Measurements from ENCODE around the gene NIPAL1.

GRCh38 chr4:47968847-47969246, 47.7 kb upstream of the NIPAL1 start:
- TF ChIP-seq GABPA (IDR thresholded peaks at IDR 0.05; ENCODE audit: low read depth) (no peak), CTCF (IDR thresholded peaks at IDR 0.05; ENCODE audit: insufficient read depth, low read length) (no peak), POLR2AphosphoS5 (IDR thresholded peaks at IDR 0.05; ENCODE audit: low read depth) (no peak), SPI1 (IDR thresholded peaks at IDR 0.05; ENCODE audit: borderline replicate concordance, low read depth) (no peak)
- TF ChIP-seq, protein P1, sequence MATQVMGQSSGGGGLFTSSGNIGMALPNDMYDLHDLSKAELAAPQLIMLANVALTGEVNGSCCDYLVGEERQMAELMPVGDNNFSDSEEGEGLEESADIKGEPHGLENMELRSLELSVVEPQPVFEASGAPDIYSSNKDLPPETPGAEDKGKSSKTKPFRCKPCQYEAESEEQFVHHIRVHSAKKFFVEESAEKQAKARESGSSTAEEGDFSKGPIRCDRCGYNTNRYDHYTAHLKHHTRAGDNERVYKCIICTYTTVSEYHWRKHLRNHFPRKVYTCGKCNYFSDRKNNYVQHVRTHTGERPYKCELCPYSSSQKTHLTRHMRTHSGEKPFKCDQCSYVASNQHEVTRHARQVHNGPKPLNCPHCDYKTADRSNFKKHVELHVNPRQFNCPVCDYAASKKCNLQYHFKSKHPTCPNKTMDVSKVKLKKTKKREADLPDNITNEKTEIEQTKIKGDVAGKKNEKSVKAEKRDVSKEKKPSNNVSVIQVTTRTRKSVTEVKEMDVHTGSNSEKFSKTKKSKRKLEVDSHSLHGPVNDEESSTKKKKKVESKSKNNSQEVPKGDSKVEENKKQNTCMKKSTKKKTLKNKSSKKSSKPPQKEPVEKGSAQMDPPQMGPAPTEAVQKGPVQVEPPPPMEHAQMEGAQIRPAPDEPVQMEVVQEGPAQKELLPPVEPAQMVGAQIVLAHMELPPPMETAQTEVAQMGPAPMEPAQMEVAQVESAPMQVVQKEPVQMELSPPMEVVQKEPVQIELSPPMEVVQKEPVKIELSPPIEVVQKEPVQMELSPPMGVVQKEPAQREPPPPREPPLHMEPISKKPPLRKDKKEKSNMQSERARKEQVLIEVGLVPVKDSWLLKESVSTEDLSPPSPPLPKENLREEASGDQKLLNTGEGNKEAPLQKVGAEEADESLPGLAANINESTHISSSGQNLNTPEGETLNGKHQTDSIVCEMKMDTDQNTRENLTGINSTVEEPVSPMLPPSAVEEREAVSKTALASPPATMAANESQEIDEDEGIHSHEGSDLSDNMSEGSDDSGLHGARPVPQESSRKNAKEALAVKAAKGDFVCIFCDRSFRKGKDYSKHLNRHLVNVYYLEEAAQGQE (IDR thresholded peaks at IDR 0.05; ENCODE audit: insufficient replicate concordance, low read depth) = no peak
